ENCODE data around the gene ZNF710.
A peak's percentile ranks its signal among the peaks of the same experiment; 100 is the strongest.

GRCh38 chr15:90101130-90101968 is 100.2 kb downstream of the ZNF710 start:
- TF ChIP-seq ZMAT3 (CRISPR knock-in tag; conservative IDR thresholded peaks at IDR 0.05) (no peak; the same call in 1 of the 2 replicates), CBX1 (IDR thresholded peaks at IDR 0.05; ENCODE audit: low read depth) (no peak), POLR2A (IDR thresholded peaks at IDR 0.05; ENCODE audit: insufficient read depth in 1 of 2, low read depth in 2 of 2, low read length in 2 of 2) (peak; percentile 28 to 43; a peak in 2 of 4 replicates), NR3C1 (CRISPR knock-in tag; IDR thresholded peaks at IDR 0.05) (no peak), IKZF4 (CRISPR knock-in tag; IDR thresholded peaks at IDR 0.05; ENCODE audit: borderline replicate concordance, low read depth, not compliant biosample characterization) (no peak), HDAC6 (IDR thresholded peaks at IDR 0.05; ENCODE audit: low read depth, low read length) (no peak), ZNF274 (CRISPR knock-in tag; IDR thresholded peaks at IDR 0.05) (no peak), NR2F1 (CRISPR knock-in tag; IDR thresholded peaks at IDR 0.05) (no peak), ZBTB26 (CRISPR knock-in tag; IDR thresholded peaks at IDR 0.05; ENCODE audit: borderline replicate concordance) (no peak)

Data from HepG2 (cell line).